GM12878 (cell line): ENCODE measurements around the gene PDZRN4. TPM values are rescaled to one million over a fixed set of nuclear protein-coding genes. Genes with fewer than 3 reads are reported as not detected.
A peak's percentile ranks its signal among the peaks of the same experiment; 100 is the strongest.

ENCODE experiments used
- ATAC-seq: fragments of 200-7000 bp; cut with Tn5 transposase; 3 replicates; pipeline ENCODE4 v1.9.1; 2020; ENCODE audit warnings: mild to moderate bottlenecking, moderate library complexity
- BruUV-seq: library from RNA; stranded (reverse); fragments of 400-500 nt; replicated peaks from 2 replicates; lab custom pipeline; 2021; lab: Mats Ljungman, UMichigan
- CTCF ChIA-PET: fragments of 300-600 bp; sonication (Branson Sonifier 250); formaldehyde crosslinking; extraction: SDS; loops from one replicate; lab custom pipeline; 2021; ENCODE audit warnings: inconsistent platforms; lab: Yijun Ruan, JAX
- POLR2A ChIA-PET: fragments of 350-600 bp; formaldehyde crosslinking; extraction: SDS; loops from one replicate; lab custom pipeline; 2021; ENCODE audit warnings: inconsistent platforms; lab: Charles Lee
- RAD21 ChIA-PET: fragments of 300-600 bp; sonication (Branson Sonifier 250); formaldehyde crosslinking; loops from one replicate; lab custom pipeline; 2023; ENCODE audit warnings: antibody characterized with exemption; ENCODE audit not compliant: unreplicated experiment; lab: Charles Lee
- SMC1A ChIA-PET: fragments of 300-600 bp; sonication (Branson Sonifier 250); formaldehyde crosslinking; loops from one replicate; lab custom pipeline; 2023; ENCODE audit not compliant: unreplicated experiment, uncharacterized antibody; lab: Charles Lee
- DNase-seq: peaks from one replicate; pipeline ENCODE4 v3.0.0-alpha.2; 2011; ENCODE audit warnings: low read depth, low spot score
- FAIRE-seq: peaks from 3 replicates; lab custom pipeline; 2011; peaks lifted over from hg19 to GRCh38; lab: Jason Lieb, UNC
- H2AFZ ChIP-seq: 2 replicates; pipeline ENCODE4 v1.6.0; 2011; ENCODE audit warnings: low read depth, low read length, control low read depth; ENCODE audit not compliant: control insufficient read depth
- H3K27ac ChIP-seq: 2 replicates; pipeline ENCODE4 v1.5.1; 2011; ENCODE audit warnings: control low read depth; ENCODE audit not compliant: control insufficient read depth, insufficient read depth
- H3K27me3 ChIP-seq, 2 experiments: replicated peaks in 1 of 2; 2 replicates each; pipeline versions ENCODE4 v1.6.0 to v1.6.1; 2011; ENCODE audit warnings: low read length in 1 of 2; ENCODE audit not compliant: control insufficient read depth in 2 of 2, insufficient read depth in 2 of 2
- H3K36me3 ChIP-seq, 2 experiments: 2 replicates each; pipeline ENCODE4 v1.5.1; 2011; ENCODE audit warnings: low read length in 1 of 2; ENCODE audit not compliant: control insufficient read depth in 2 of 2, insufficient read depth in 2 of 2
- H3K4me1 ChIP-seq: 2 replicates; pipeline ENCODE4 v1.6.1; 2011; ENCODE audit warnings: mild to moderate bottlenecking, low read length, moderate library complexity, mixed read lengths; ENCODE audit not compliant: control insufficient read depth, insufficient read depth
- H3K4me2 ChIP-seq: 2 replicates; pipeline ENCODE4 v1.6.0; 2011; ENCODE audit warnings: control low read depth; ENCODE audit not compliant: control insufficient read depth, insufficient read depth
- H3K4me3 ChIP-seq: fragments of 200-600 bp; sonication (generic); 2 replicates; pipeline ENCODE4 v1.5.1; 2016
- H3K79me2 ChIP-seq: 2 replicates; pipeline ENCODE4 v1.6.0; 2011; ENCODE audit warnings: low read length; ENCODE audit not compliant: control insufficient read depth, insufficient read depth
- H3K9ac ChIP-seq: 2 replicates; pipeline ENCODE4 v1.8.0; 2011; ENCODE audit warnings: low read length, control low read depth, mixed read lengths; ENCODE audit not compliant: control insufficient read depth, insufficient read depth
- H3K9me3 ChIP-seq: replicated peaks from 3 replicates; pipeline ENCODE4 v1.5.1; 2011; ENCODE audit warnings: mild to moderate bottlenecking, low read length; ENCODE audit not compliant: control insufficient read depth, insufficient read depth
- H4K20me1 ChIP-seq: 2 replicates; pipeline ENCODE4 v1.6.0; 2011; ENCODE audit not compliant: control insufficient read depth, insufficient read depth
- BCL11A ChIP-seq: IDR thresholded peaks from 2 replicates; pipeline ENCODE4 v1.6.1; 2011; ENCODE audit warnings: low read depth, low read length
- BCL3 ChIP-seq: IDR thresholded peaks from 2 replicates; pipeline ENCODE4 v1.6.1; 2011; ENCODE audit warnings: borderline replicate concordance, low read depth, mild to moderate bottlenecking, moderate library complexity, low read length; ENCODE audit not compliant: insufficient read depth, poor library complexity, severe bottlenecking
- CEBPB ChIP-seq, 2 experiments: fragments of 150-350 bp in 1 of 2; IDR thresholded peaks; 2 replicates each; pipeline ENCODE4 v1.6.1; 2012 to 2014; ENCODE audit warnings: low read depth in 2 of 2, low read length in 2 of 2, borderline replicate concordance in 1 of 2, inconsistent platforms in 1 of 2
- SUPT20H ChIP-seq: IDR thresholded peaks from 2 replicates; pipeline ENCODE4 v1.6.1; 2011; ENCODE audit warnings: low read depth, mild to moderate bottlenecking, low read length, moderate library complexity, borderline replicate concordance; ENCODE audit not compliant: control insufficient read depth
- TBL1XR1 ChIP-seq: IDR thresholded peaks from 2 replicates; pipeline ENCODE4 v1.6.1; 2012; ENCODE audit warnings: low read depth, low read length, improper control_type of control experiment
- WGBS: methylation state at CpG from one replicate; pipeline ENCODE4 v1.1.6; 2016; ENCODE audit warnings: low lambda C conversion rate; ENCODE audit not compliant: insufficient replicate concordance, insufficient coverage; ENCODE audit errors: missing lambda C conversion rate; 5-methylcytosine and 5-hydroxymethylcytosine counted together
- in situ Hi-C: fragments of 300-500 bp; cut with MboI; formaldehyde crosslinking; loops from 9 replicates; pipeline ENCODE4 v1.14.3; 2018; ENCODE audit warnings: mixed read lengths
- intact Hi-C: fragments of 100-400 bp; cut with micrococcal nuclease; formaldehyde crosslinking; loops from one replicate; pipeline ENCODE4 v1.14.2; 2022; ENCODE audit not compliant: unreplicated experiment
- polyA plus RNA-seq, 11 experiments: library from polyadenylated mRNA; depleted of rRNA in 4 of 11; unstranded in 6 of 11; stranded (reverse) in 5 of 11; fragments of >200 nt; fragmentation: Nextera tagmentation in 4 of 11; fragmentation: Illumina TruSeq in 1 of 11; extraction: Ambion mirVana in 4 of 11; extraction: Trizol in 1 of 11; gene quantifications; 1 replicate in 1 of 11; 2 replicates in 10 of 11; pipeline versions ENCODE4 v1.2.1 to v1.2.3, GENCODE V29; 2011 to 2016; ENCODE audit warnings: inconsistent platforms in 2 of 11, missing spikeins in 2 of 11, low read depth in 1 of 11
- total RNA-seq, 4 experiments: library from RNA; depleted of rRNA in 3 of 4; stranded (reverse); fragments of >200 nt in 3 of 4; fragmentation: Illumina TruSeq in 1 of 4; extraction: Trizol in 1 of 4; gene quantifications; 2 replicates each; pipeline versions ENCODE4 v1.2.1 to v1.2.3, GENCODE V29; 2013 to 2021

Gene PDZRN4
- total and polyA plus RNA-seq, 10 of the 15 experiments (the other 5 are each of a cell fraction or from before 2014, with no cell fraction given) = 0.03 TPM; not detected in 9

GRCh38 chr12:41476499-41477439 is 288.6 kb downstream of the PDZRN4 start:
- Histone ChIP-seq H3K9me3 (no peaks in the 10 kb centered on the region), H3K4me1 (no peaks in the 10 kb centered on the region), H3K9ac (no peak overlapping the region), H3K27me3 (no peaks in the 10 kb centered on the region), H3K79me2 (no peaks in the 10 kb centered on the region), H3K27ac (no peak overlapping the region), H2AFZ (no peak overlapping the region), H3K4me2 (no peak overlapping the region), H4K20me1 (no peaks in the 10 kb centered on the region), H3K36me3 (no peaks in the 10 kb centered on the region), H3K4me3 (no peak overlapping the region)
- ChIA-PET POLR2A (no interaction called here), RAD21 (no interaction called here), SMC1A (no interaction called here), CTCF (no interaction called here)
- intact Hi-C loops = no loop called here
- no TSS peak for BruUV-seq
- no peak for DNase-seq
- 14% methylated on average over 8 of the region's 8 CpGs for WGBS
- no peak for ATAC-seq
- in situ Hi-C loops = no loop called here
- peak; percentile 18 for FAIRE-seq
- no peak for TF ChIP-seq BCL11A
- no peak for TF ChIP-seq TBL1XR1
- TF ChIP-seq SUPT20H = no peak
- TF ChIP-seq CEBPB (IDR thresholded peaks at IDR 0.05; ENCODE audit: borderline replicate concordance in 1 of 2, low read depth in 2 of 2, low read length in 2 of 2) = no peak
- no peak for TF ChIP-seq BCL3
